Cerebellar cortex (tissue), 1 donor: ENCODE results near the gene CD8B.
A peak's percentile ranks its signal among the peaks of the same experiment; 100 is the strongest.
"Not testable (repeated sequence)": the region's sequence is repeated elsewhere in the genome, so short reads cannot be mapped to it uniquely, and the experiment has no call there.

Experiments used
- DNase-seq: peaks from one replicate; pipeline ENCODE4 v3.0.0-alpha.2; 2015; ENCODE audit warnings: low spot score

Gene CD8B

GRCh38 chr2:86836915-86837695 lies 24.6 kb downstream of the CD8B start:
- not testable (repeated sequence) for DNase-seq

DNA sequence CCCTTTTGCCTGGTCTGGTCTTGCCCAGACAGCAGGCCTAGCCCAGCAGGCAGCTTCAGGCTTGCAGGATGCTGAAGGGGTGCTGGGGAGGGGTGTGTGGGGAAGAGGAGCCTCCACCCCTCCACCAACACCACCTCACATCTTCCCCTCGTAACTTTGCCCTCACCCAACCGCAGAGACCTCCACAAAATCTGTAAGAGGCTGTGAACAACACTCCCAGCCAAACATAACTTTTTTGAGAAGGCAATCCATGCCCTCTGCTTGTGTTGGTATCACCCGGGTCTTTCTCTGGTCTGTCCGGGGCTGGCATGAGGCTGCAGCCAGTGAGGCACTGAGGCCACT lies 26.2 kb downstream of the CD8B start:
- not testable (repeated sequence) for DNase-seq

DNA sequence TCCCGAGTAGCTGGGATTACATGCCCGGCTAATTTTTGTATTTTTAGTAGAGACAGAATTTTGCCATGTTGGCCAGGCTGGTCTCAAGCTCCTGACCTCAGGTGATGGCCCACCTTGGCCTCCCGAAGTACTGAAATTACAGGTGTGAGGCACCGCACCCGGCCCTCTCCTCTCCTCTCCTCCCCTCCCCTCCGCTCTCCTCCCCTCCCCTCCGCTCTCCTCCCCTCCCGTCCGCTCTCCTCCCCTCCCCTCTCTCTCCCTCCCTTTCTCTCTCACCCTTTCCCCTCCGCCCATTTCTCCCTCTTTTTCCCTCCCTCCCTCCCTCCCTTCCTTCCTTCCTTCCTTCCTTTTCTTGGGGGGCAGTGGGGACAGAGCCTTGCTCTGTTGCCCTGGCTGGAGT lies 28.4 kb downstream of the CD8B start:
- no peak for DNase-seq

- no peak for DNase-seq
These were observed 29.2 kb downstream of the CD8B start for GRCh38 chr2:86832334-86833096.

GRCh38 chr2:86831537-86831936 lies 30.1 kb downstream of the CD8B start:
- DNase-seq, result no peak

GRCh38 chr2:86826951-86827350 lies 34.7 kb downstream of the CD8B start:
- DNase-seq, result no peak

DNA sequence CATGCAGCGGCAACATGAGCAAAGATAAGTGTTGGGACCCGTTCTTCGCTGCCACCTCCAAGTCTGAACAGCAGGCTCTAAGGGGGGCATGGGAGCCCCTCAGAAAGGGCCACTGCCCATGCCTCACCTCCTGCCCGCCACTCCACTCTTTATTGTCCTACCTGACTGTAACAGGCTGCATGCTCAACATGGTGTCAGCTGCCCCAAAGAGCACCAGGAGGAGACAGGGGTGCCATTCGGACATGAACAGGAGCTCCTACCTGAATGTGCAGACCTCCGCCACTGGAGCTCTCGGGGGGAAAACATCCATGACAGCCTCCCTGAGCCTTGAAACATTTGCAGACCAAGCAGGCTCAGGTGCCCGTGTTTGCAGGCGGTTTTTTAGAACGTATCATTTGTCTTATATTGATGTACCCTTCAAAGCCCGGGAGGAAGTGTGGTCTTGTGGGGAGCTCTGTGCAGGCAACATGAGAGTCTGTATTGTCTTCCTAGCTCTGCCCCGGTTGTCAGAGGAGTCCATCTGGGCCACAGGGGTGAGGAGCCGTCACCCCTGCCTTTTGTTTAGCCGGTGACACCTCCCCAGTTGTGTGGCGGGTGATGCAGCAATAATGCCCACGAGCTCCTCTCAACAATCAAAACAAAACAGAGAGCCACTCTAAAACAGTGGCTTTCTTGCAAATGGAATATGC lies 35.8 kb downstream of the CD8B start:
- no peak for DNase-seq

- no peak for DNase-seq
These were observed 36.5 kb downstream of the CD8B start for GRCh38 chr2:86825036-86825692.

GRCh38 chr2:86822668-86823345 lies 38.9 kb downstream of the CD8B start:
- no peak for DNase-seq

- no peak for DNase-seq
These were observed 39.8 kb downstream of the CD8B start for GRCh38 chr2:86821842-86822241.

DNA sequence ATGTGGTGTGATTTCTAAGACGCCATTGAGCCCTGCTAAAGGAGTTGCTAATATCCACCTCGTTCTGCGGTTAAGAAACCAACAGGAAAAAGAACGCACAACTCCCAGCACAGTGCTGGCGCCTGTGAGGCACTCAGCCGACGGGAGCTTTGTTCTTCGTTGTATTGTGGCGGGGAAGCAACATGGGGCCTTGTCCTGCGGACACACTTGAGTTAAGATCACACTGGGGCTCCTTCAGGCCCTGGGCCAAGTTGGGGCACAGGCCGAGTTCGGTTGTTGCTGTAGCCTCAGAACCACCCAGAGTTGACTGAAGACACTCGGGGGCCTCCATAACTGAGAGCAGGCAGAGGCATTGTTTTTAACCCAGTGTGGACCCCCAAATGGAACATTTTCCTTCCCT lies 40.4 kb downstream of the CD8B start:
- DNase-seq, result no peak

- no peak for DNase-seq
These were observed 42.7 kb downstream of the CD8B start for GRCh38 chr2:86818957-86819356.

- no peak for DNase-seq
These were observed 43.4 kb downstream of the CD8B start for GRCh38 chr2:86818114-86818801.

- DNase-seq, result no peak
These were observed 46.1 kb downstream of the CD8B start for GRCh38 chr2:86815611-86816010.

DNA sequence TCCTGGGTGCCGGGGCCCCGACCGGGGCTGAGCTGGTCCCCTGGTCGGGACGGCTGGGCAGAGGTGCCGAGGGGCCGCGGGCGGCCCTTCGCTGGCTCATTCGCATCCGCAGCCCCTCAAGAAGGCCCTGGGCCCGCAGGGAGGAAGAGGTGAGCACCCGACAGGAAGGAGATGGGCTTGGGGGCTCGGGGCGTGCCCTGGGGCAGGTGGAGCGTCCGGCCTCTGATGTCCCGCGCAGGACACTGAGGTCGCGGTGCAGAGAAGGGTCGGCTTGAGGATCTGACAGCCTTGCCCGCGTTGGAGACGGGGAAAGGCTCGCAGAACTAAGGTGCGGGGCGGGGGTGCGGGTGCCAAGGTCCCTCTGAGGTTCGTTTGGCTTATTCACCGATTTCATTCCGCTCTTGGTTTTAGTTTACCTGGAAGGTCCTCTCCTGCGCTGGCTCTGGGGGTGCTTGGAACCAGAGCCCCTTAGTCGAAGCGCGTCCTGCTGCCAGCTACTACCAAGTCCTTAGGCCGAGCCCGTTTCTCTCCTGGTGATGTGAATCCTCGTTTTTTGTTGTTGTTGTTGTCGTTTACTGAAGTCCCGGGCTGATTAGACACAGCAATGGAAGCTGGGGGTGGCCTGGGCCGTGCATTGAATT lies 52.1 kb downstream of the CD8B start:
- DNase-seq, result peak; percentile 36

- peak; percentile 91 for DNase-seq
These were observed 53.1 kb downstream of the CD8B start for GRCh38 chr2:86808315-86809161.

GRCh38 chr2:86807468-86808275 lies 54.0 kb downstream of the CD8B start:
- peak; percentile 86 for DNase-seq

- DNase-seq, result no peak
These were observed 54.6 kb downstream of the CD8B start for GRCh38 chr2:86807133-86807467.
